GM10847 (cell line): ENCODE data around the gene TBL1X.

Source experiments
- POLR2A ChIP-seq: IDR thresholded peaks from 2 replicates; pipeline ENCODE4 v1.6.1; 2011; ENCODE audit not compliant: insufficient read length; ENCODE audit errors: extremely low read depth

Gene TBL1X

DNA sequence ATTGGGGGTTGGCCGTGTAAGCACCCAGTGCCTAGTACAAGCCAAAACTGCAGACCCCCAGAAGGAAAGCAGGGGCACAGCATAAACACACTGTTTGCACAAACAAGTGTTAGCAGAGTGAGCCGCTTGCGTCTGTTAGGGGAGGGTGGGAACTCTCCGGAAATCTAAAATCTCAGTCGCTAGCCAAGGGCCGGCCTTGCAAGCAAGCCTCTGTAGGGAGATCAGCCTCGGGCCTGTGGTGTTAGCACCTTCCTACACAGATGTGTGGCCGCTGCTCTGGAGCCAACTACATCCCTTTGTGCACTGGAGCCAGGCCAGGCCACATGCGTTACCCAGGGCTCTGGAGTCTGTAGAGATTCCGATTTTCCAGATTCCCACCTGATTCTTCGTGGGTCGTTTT, 233.7 kb downstream of the TBL1X start:
- no peak for TF ChIP-seq POLR2A

DNA sequence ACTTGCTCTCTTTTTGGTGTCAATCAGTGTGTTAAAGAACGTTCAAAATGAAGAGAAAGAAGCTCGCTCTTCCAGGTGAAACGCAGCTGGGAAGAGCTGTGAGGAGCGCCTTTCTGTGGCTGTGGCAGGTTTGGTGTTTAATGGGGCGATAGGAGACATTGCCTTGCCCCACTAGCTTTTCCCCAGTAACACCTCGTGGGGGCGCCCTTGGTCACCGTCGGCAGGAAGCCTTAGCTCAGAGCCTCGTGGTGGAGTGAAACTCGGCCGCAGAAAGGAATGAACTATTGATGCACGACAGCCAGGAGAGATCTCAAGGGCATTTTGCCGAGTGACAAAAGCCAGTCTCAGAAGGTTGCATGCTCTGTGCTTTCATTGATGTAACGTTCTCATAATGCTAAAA, 235.7 kb downstream of the TBL1X start:
- no peak for TF ChIP-seq POLR2A

DNA sequence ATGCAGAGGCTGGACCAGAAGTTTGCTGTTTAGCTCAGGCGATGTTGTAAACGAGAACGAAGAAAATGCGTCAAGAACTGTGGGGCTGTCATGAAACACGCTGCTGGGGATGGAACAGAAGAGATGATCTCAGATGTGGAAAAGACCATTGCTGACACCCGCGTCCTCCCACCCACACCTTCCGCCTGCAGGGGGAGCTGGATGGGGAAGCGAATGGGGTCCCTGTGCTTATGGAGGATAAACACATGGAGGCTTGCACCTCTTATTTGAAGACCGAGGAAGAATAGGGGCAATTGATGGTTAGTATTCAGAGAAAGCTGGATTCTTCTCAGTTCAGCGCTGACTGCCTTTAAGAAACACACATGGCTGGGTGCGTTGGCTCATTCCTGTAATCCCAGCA, 236.9 kb downstream of the TBL1X start:
- no peak for TF ChIP-seq POLR2A

DNA sequence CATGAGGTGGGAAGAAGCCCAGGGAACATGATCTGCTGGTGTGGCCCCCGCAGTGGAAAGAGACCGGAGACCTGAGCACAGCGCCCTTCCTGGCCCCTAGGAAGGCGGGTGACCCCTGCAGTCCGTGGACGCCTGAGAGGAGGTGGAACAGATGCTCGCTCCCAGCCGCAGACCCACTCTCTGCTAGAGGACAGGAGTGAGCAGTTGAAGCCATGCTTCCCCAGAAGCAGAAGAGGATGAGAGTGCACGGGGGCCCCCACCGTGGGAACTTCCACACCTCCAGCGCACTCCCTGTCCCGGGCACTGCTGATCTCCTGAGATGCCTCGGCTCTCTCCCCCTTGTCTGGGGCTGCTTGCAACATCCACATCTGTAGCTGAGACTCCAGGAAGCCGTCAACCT, 238.5 kb downstream of the TBL1X start:
- no peak for TF ChIP-seq POLR2A

DNA sequence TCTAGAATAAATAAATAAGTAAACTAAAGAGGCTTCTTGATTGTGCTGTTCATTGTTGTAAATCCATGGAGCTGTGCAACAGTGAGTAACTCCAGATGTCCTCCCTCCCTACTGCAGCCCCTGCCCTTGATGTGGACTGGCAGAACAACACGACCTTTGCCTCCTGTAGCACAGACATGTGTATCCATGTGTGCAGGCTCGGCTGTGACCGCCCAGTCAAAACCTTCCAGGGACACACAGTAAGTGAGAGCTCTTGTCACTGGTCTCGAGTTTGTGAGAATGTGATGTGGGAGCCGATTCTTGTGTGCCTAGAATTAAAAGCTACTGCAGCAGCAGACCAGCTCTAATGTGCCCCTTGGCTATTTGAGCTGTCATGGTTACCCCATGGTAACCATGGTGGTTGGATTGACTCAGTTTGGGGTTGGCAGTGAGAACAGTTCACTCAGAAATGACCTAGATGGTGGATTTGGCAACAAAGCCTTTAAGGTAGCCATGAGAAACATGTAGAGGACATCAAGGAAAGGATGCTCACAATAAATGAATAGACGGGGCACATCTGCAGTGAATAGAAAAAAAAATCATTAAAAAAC, 240.1 kb downstream of the TBL1X start:
- no peak for TF ChIP-seq POLR2A

DNA sequence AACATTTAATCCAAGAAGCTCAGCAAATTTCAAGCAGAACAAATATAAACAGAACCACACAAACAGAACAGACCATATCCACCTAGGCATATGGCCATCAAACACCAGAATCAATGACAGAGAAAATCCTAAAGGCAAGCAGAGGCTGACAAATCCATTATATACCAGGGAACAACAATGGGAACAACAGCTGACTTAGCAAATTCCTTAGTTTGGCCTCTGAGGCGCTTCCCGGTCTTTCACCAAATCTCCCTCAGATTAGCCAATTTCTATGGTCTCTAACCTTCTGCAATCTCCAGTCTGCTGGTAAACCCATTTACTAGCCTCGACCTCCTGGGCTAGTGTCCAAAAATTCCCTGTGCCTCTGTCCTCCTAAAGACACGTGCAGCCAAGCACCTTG, 241.6 kb downstream of the TBL1X start:
- no peak for TF ChIP-seq POLR2A

DNA sequence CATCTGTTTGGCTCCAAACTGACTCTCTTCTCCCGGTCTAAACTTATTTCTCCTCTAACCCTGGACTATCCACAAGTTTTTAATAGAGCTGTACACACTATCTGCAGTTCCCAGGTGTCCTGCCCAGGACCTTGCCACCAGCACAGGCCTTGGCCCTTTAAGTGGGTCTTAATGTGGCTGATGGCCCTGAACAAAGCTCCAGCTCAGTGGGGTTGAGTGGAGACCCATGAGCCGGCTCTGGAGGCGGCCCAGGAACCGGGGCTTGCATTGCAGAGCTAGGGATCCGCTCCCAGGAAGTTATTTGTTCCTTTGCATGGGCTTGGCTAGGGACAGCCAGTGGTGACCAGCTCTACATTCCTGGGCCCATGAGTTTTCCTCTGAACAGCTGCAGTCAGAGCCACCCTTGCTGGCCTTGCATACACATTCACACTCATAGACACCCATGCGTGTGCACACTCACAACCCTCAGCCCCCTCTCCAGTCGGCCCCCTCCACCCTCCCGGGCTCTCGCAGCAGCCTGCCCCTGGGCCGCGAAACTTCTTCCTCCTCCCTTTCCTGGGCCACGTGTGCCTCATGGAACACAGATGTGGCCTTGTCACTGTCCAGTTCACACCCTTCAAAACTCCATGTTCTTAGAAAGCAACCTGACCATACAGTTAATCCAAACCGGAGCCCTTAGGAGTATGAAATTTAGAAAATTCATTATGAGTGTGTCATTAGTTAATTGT, 242.6 kb downstream of the TBL1X start:
- no peak for TF ChIP-seq POLR2A

DNA sequence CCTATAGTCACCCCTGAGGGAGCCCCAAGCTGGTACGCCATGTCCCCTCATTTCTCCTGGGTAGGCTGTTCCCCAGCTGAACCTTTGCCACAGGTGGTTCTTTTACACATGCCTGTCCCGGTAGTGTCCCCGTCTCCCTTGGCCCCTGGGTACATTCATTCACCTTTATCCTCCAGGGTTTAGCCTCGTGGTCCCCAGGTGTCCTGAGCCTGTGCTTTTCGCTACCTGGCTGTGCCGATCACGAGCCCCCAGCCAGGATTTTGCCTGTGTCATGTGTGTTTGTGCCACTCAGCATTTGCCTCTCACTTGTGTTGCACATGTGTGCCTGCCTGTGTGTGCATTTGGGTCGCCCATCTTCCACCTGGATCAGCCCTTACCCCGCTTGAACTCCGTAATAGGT, 243.2 kb downstream of the TBL1X start:
- TF ChIP-seq POLR2A = no peak

DNA sequence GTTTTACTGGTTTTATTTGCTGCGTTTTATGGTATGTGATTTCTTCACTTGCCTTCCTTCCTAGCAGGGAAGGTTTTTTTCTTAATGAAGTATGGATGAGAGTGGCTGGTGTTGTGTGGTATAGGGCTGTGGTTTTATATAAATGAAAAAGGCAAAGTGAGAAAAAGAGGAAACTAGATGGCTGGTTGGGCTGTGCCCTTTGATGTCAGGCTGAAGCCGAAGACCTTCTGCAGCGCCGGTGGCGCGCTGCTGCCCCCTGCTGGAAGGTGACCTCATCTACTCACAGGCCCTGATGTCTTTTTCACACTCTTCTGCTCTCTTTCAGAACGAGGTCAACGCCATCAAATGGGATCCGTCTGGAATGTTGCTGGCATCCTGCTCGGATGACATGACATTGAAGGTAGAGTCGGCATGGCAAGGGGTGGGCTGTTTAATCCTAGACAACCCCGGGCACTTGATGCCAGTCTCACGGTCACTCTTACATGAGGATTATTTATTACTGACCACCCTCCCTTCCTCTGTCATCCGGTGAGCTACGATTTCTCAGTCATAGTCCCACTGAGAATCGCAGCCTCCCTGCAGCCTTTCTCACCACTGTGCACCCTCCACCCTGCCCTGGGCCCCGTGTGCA, 244.2 kb downstream of the TBL1X start:
- no peak for TF ChIP-seq POLR2A

DNA sequence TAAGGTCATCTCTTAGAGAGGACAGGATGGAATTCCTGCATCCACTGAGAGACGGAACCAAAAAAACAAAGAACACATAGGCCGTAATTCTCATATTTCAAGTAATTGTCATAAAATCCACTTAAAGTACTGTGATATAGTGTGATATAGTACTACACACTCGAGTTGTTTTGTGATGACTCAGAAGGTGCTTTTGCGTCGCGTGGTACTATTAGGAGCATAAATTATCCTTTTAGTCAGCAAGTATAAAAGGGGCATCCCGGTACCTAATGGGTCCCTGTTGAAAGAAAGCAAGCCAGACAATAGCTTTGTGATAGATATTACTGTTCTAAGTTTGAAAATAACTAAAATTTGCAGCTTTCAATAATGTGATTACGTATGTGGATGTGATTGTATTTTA, 245.5 kb downstream of the TBL1X start:
- no peak for TF ChIP-seq POLR2A

DNA sequence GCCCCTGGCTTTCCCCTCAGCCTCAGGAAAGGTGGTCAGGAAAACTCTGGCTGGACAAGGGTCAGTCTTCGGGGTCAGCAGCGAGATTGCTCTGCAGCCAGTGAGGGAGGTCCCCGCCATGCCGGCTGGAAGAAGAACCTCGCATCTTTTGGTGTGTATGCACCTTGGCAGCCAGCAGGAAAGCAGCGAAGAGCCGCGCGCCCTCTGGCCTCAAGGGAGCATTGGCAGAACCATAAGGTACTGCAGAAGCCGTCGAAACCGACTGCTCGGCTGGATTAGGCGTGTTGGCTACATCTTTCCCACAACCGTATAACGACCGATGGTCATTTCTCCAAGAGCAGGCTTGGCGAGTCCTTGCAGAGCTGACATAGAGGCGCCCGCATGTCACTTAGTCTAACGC, 252.5 kb downstream of the TBL1X start:
- no peak for TF ChIP-seq POLR2A

DNA sequence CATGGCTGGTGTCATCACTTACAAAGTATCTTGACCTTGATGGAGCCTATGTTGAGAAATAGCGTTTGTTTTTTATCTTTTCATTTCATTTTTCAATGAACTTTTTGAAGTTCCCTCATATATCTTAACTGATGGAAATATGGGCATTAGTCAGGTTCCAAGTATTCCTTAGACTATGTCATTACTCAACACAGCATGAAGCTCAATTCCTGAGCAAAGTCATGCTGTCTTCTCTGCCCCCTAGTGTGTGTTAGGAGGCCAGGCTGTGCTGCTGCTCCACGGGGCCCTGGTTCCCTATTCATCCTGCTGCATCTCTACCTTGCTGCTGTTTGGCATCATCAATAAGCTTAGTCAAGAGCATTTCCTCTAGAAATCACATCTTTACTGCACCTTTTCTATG, 259.9 kb downstream of the TBL1X start:
- no peak for TF ChIP-seq POLR2A

DNA sequence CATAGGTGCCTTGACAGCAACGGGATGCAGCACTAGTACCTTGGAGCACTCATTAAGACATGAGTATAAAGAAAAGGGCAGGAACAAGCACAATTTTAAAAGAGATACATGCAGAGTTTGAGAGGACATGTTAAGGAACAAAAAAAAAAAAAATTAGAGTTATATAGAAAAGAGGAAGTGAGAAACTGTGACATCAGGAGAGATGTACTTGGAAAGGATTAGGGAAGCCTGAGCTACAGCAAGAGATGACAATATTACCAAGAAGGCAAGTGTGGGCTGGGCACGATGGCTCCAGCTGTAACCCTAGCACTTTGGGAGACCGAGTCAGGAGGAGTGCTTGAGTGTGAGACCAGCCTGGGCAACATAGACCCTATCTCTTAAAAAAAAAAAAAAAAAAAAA, 263.4 kb downstream of the TBL1X start:
- no peak for TF ChIP-seq POLR2A

DNA sequence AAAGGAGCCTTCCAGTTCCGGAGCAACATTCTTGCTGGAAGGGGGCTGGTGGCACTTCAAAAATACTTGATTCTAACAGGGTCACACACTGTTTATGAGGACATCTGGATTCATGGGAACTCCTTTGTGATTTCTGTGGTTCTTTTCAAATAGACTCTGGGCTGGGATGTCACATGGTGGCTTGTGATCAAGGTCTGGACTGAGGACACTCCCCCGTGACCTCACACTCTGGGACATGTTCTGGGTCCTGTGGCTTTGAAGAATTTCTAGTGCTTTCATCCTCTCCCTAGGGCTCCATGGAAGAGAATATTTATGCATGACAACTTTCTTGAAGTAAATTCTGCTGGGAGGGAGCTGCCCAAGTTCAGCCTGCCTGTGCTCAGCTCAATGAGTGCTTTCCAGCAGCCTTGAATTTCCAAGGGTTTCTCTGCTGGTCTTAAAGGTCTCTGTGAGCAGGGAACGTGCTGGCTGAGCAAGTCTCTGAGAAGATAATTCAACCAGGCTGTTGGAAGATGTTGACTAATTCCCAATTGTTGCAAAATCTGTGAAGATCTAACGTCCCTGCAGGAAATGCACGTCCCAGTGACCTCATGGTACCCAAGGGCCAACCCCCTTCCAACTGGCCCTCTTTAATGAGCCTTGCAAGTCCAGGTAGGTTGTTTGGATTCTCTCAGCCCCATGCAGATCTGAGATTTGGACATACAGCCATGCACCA, 264.5 kb downstream of the TBL1X start:
- no peak for TF ChIP-seq POLR2A

DNA sequence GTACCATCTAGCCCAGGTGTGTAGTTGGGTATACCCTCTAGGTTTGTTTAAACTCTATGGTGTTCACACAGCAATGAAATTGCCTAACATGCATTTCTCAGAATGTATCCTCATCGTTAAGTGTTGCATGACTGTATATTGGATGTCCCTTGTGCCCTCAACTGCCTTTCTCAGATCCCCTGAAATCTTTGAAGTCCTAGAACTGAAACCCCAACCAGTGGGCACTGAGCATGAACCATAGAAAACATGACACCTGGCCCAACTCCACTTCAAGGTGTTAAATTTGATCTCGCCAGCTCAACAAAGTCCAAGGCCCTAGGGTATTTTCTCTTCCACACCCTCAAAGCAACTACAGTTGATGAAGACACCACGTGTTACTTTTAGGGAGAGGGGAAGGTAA, 265.2 kb downstream of the TBL1X start:
- TF ChIP-seq POLR2A = no peak

DNA sequence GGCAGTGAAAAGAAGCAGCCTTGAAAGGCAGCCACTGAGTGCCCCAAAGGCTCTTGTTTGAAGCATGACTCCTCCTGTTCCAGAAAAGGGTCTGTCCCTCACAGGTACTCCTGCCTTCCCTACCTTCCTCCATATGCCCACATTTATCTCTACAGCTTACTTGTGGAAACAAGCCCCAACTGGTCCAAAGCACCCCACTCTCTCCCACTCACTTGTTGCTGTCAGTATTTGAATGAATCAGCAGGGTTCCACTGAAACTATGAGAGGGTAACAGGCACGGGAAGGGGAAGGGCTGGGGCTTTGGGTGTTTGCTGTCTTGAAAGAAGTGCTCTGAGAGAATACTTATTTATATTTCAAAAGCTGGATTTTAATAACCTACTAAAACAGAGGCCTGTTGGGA, 265.9 kb downstream of the TBL1X start:
- no peak for TF ChIP-seq POLR2A
